Dermis blood vessel endothelial cell (primary cell): ENCODE measurements around the gene COX8A. TPM values are rescaled to one million over a fixed set of nuclear protein-coding genes. Genes with fewer than 3 reads are reported as not detected.
A peak's percentile ranks its signal among the peaks of the same experiment; 100 is the strongest.

Experiments used
- DNase-seq: peaks from one replicate; pipeline ENCODE4 v3.0.0; 2010
- total RNA-seq: library from RNA; depleted of rRNA; stranded (reverse); fragments of >200 nt; gene quantifications from 2 replicates; pipeline ENCODE4 v1.2.3, GENCODE V29; 2014

Gene COX8A
- total RNA-seq, 1 donor from 2014 or later: 287 TPM

GRCh38 chr11:64022125-64022784 lies 47.8 kb downstream of the COX8A start:
- DNase-seq: no peak

GRCh38 chr11:64023712-64024710 lies 49.6 kb downstream of the COX8A start:
- no peak for DNase-seq

- DNase-seq: peak; percentile 41
Measured at GRCh38 chr11:64025205-64025604, 50.8 kb downstream of the COX8A start.

Other genes starting within 250 kb of the COX8A start
- 25.4 and 30.1 TPM in 2 replicates for gene ZFTA, start 205.8 kb upstream of the COX8A start, total RNA-seq
- gene SPINDOC, start 161.2 kb upstream of the COX8A start, total RNA-seq: 14.3 and 22.4 TPM in 2 replicates
- gene MARK2, start 135.5 kb upstream of the COX8A start, total RNA-seq: 12.1 and 15.1 TPM in 2 replicates
- 0.09 and 0.17 TPM in 2 replicates for gene RCOR2, start 57.5 kb upstream of the COX8A start, total RNA-seq
- 10.0 and 14.7 TPM in 2 replicates for gene NAA40, start 35.6 kb upstream of the COX8A start, total RNA-seq
- 52.3 and 57.7 TPM in 2 replicates for gene OTUB1, start 11.8 kb downstream of the COX8A start, total RNA-seq
- gene FLRT1, start 61.3 kb downstream of the COX8A start, total RNA-seq: not detected in 2 replicates
- 17.5 and 29.3 TPM in 2 replicates for gene MACROD1, start 191.5 kb downstream of the COX8A start, total RNA-seq
- gene STIP1, start 211.6 kb downstream of the COX8A start, total RNA-seq: 139 and 191 TPM in 2 replicates
- 6.5 and 26.5 TPM in 2 replicates for gene FERMT3, start 232.1 kb downstream of the COX8A start, total RNA-seq